Purkinje cell (primary cell): ENCODE measurements around the gene AKR1D1. TPM values are rescaled to one million over a fixed set of nuclear protein-coding genes. Genes with fewer than 3 reads are reported as not detected.

Source experiments
- polyA plus RNA-seq: library from polyadenylated mRNA; unstranded; fragments of >200 nt; fragmentation: Nextera tagmentation; gene quantifications from 2 replicates; pipeline ENCODE4 v1.2.1, GENCODE V29; 2014

Gene AKR1D1, protein sequence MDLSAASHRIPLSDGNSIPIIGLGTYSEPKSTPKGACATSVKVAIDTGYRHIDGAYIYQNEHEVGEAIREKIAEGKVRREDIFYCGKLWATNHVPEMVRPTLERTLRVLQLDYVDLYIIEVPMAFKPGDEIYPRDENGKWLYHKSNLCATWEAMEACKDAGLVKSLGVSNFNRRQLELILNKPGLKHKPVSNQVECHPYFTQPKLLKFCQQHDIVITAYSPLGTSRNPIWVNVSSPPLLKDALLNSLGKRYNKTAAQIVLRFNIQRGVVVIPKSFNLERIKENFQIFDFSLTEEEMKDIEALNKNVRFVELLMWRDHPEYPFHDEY
- polyA plus RNA-seq = not detected in 2 replicates

DNA sequence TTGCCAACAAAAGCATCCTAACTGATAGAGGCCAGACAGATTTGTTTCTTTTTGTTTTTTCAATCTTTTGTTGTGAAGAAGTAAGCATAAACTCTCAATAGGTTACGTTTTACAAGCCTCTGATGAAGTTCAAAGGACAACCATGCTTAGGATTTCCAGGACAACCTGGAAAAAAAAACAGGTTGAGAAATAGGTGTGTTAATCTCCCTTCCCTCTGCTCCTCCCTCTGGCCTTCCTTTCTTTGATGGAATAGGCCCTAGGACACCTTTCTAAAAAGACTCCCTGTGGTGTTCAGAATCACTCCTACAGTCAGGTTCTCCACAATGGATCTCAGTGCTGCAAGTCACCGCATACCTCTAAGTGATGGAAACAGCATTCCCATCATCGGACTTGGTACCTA lies at the start of gene AKR1D1:
Gene AKR1D1, plus strand, starts transcription at position 264 of the 400 bp plus-strand sequence. Its CDS starts 60 bp downstream, at position 324.

Other genes with a start within 250 kb of the AKR1D1 start
- 24.4 and 28.9 TPM in 2 replicates for gene DGKI, start 229.5 kb upstream of the AKR1D1 start, polyA plus RNA-seq
- gene CREB3L2, start 74.4 kb upstream of the AKR1D1 start, polyA plus RNA-seq = 0.42 and 1.8 TPM in 2 replicates